Measurements from ENCODE around the gene DPF1.

DNA sequence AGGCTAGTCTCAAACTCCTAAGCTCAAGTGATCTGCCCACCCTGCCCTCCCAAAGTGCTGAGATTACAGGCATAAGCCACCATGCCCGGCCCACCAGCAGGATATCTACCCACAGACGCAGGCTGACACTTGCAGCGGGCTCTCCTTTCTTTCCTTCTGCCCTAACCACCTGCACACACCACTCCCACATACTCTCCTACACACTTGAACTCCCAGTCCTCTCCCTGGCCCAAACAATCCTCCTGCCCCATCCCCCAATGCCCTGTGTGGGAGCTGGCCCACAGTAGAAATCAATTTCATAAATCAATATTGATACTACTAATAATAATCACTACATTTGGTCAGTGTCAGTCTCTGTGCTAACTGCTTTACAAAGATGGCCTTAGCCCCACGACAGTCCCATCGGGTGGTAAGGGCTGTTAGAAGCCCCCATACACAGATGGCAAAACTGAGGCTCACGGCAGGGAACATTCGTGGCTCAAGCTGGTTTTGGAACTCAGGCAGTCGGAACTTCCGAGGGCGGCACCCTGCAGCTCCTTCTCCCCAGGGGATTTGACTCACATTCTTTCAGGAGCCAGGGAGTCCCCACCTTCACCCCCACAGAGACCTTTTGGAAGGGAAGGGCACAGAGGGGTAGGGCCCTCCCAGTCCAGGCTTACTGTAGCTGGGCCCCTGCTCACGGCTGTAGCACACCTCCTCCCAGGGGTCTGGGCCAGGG lies 3.4 kb upstream of the DPF1 start:
- no peak for TF ChIP-seq PKNOX1 (IDR thresholded peaks at IDR 0.05)
- no peak for TF ChIP-seq LEF1 (IDR thresholded peaks at IDR 0.05; ENCODE audit: borderline replicate concordance)
- no peak for TF ChIP-seq SP1 (IDR thresholded peaks at IDR 0.05)
- TF ChIP-seq ZNF384 (IDR thresholded peaks at IDR 0.05) = no peak
- TF ChIP-seq FOXK2 (IDR thresholded peaks at IDR 0.05) = no peak
- no peak for TF ChIP-seq FOXA1 (IDR thresholded peaks at IDR 0.05)
- TF ChIP-seq HDGF (IDR thresholded peaks at IDR 0.05; ENCODE audit: borderline replicate concordance) = no peak
- no peak for TF ChIP-seq L3MBTL2 (conservative IDR thresholded peaks at IDR 0.05)

Measured in HEK293T (cell line).